Heart left ventricle (tissue), 16 donors: Measurements from ENCODE around the gene RABEP1. TPM values are rescaled to one million over a fixed set of nuclear protein-coding genes. Genes with fewer than 3 reads are reported as not detected.

Source experiments
- ATAC-seq, 4 donors: fragments of 200-7000 bp; cut with Tn5 transposase; one replicate each; pipeline ENCODE4 v1.9.1; 2020 to 2022; ENCODE audit warnings: moderate library complexity in 4 of 4, mild to moderate bottlenecking in 3 of 4, moderate number of reproducible peaks in 1 of 4
- DNase-seq, 5 donors: peaks; one replicate each; pipeline ENCODE4 v3.0.0-alpha.2; 2020
- H3K27ac ChIP-seq, 12 donors: fragments of 200-600 bp; sonication (generic) in 4 of 12; one replicate each; pipeline versions ENCODE4 v1.5.0 to v1.8.0; 2016 to 2022; ENCODE audit warnings: mild to moderate bottlenecking in 2 of 12
- H3K27me3 ChIP-seq, 9 donors: fragments of 200-600 bp; sonication (generic) in 2 of 9; one replicate each; pipeline versions ENCODE4 v1.5.1 to v1.8.0; 2016 to 2022; ENCODE audit warnings: mild to moderate bottlenecking in 3 of 9
- H3K36me3 ChIP-seq, 9 donors: fragments of 200-600 bp; sonication (generic) in 2 of 9; one replicate each; pipeline versions ENCODE4 v1.5.0 to v1.8.0; 2018 to 2022; ENCODE audit warnings: mild to moderate bottlenecking in 2 of 9
- H3K4me1 ChIP-seq, 12 donors: fragments of 200-600 bp; sonication (generic) in 4 of 12; one replicate each; pipeline versions ENCODE4 v1.5.0 to v1.8.0; 2016 to 2022; ENCODE audit warnings: mild to moderate bottlenecking in 3 of 12
- H3K4me3 ChIP-seq, 12 donors: fragments of 200-600 bp; sonication (generic) in 4 of 12; one replicate each; pipeline versions ENCODE4 v1.5.0 to v1.8.0; 2017 to 2022; ENCODE audit warnings: mild to moderate bottlenecking in 9 of 12, moderate library complexity in 4 of 12
- H3K9me3 ChIP-seq, 12 donors: fragments of 200-600 bp; sonication (generic) in 4 of 12; one replicate each; pipeline versions ENCODE4 v1.5.0 to v1.8.0; 2016 to 2022; ENCODE audit warnings: mild to moderate bottlenecking in 1 of 12
- CTCF ChIP-seq, 12 donors: fragments of 200-600 bp; sonication (generic) in 4 of 12; IDR thresholded peaks; one replicate each; pipeline versions ENCODE4 v1.5.0 to v1.8.0; 2018 to 2022; ENCODE audit warnings: antibody characterized with exemption in 12 of 12, mild to moderate bottlenecking in 5 of 12
- POLR2A ChIP-seq, 2 donors: fragments of 450-650 bp; IDR thresholded peaks; one replicate each; pipeline ENCODE4 v1.6.1; 2017; ENCODE audit warnings: antibody characterized with exemption in 2 of 2, mild to moderate bottlenecking in 2 of 2, moderate library complexity in 2 of 2
- WGBS, 4 donors: extraction: QIAGEN DNeasy Blood & Tissue Kit in 2 of 4; methylation state at CpG; one replicate each; pipeline versions ENCODE4 v1.1.5 to v1.1.7; 2013 to 2018; 5-methylcytosine and 5-hydroxymethylcytosine counted together
- intact Hi-C, 10 donors: fragments of 100-400 bp; cut with DNase I; formaldehyde crosslinking; loops; one replicate each; pipeline versions ENCODE4 v1.11.1 to v1.14.2; 2022
- polyA plus RNA-seq, 2 donors: library from polyadenylated mRNA; stranded (reverse); fragments of 200-250 nt; gene quantifications; one replicate each; pipeline ENCODE4 v1.2.3, GENCODE V29; 2013
- total RNA-seq, 9 donors: library from RNA; depleted of rRNA in 2 of 9; stranded (reverse); fragments of >200 nt in 2 of 9; fragmentation: NEBNext Ultra II Directional in 3 of 9; extraction: Animal tissue kit (Norgen Biotek cat#: 25700) in 3 of 9; gene quantifications; one replicate each; pipeline versions ENCODE4 v1.1.0 to v1.2.4, GENCODE V29; 2016 to 2023
- donor health status: ischemic (EF 13 %, LVEDD 7.1; RV severe dilation, severe dysfunction).
- donor health status: healthy with polysubstance abuse.
- donor health status: DM: no; HTN: yes; CAD: no.
- donor health status: DM: no; HTN: no; CAD: no.
- donor health status: ischemic (EF 25% LVEDD 6.9; RV normal size, moderate dysfunction).
- donor health status: ischemic (EF 25% LVEDD 5.7; RV mildly dilated, moderate dysfunction).
- donor health status: healthy.
- donor health status: DM: yes; HTN: yes; CAD: no.
- donor health status: ischemic (EF 35%, LVEDD 5.7; RV mildly dilated, moderate dysfunction).
- donor health status: nonischemic (EF 11% LVEDD 7.7; RV severe dilation, severe dysfunction).
- donor health status: DM: yes; HTN: yes; CAD: no.
- donor health status: PGD.
- donor health status: ischemic (EF 29% LVEDD 5.4; RV normal size, mild dysfunction).
- donor health status: nonischemic (EF 23%, LVEDD 6.1; RV moderate dilation, normal function).

RABEP1 gene
- total and polyA plus RNA-seq, 11 donors, result 23.5 to 70.4 (median 52.0) TPM

GRCh38 chr17:5241861-5242671 is 40.0 kb upstream of the RABEP1 start:
- no peaks in the 10 kb centered on the region for H3K9me3 ChIP-seq
- H3K4me3 ChIP-seq, result no peak overlapping the region
- H3K4me1 ChIP-seq, result peaks cover 0 to 19% (median 8%) of the 10 kb centered on the region in 12 donors
- DNase-seq, result peak in 3 of 5 donors; percentile 5 to 40 (median 35)
- intact Hi-C loops, result no loop called here
- no peak for TF ChIP-seq CTCF (IDR thresholded peaks at IDR 0.05)
- no peak for TF ChIP-seq POLR2A (IDR thresholded peaks at IDR 0.05)
- peak; percentile 28 to 81 (median 73) for ATAC-seq
- H3K36me3 ChIP-seq, result no peaks in the 10 kb centered on the region
- H3K27me3 ChIP-seq, result no peaks in the 10 kb centered on the region
- WGBS, 4 donors, result 48 to 52% (median 50%) methylated on average over 10 of the region's 10 CpGs
- H3K27ac ChIP-seq, result peak overlapping the region in 6 of 12 donors; percentile 5 to 62 (median 36)

- Histone ChIP-seq H3K27ac (no peak overlapping the region), H3K27me3 (no peaks in the 10 kb centered on the region), H3K4me1 (peaks cover 0 to 10% (median 3%) of the 10 kb centered on the region in 12 donors), H3K4me3 (no peak overlapping the region), H3K9me3 (no peaks in the 10 kb centered on the region), H3K36me3 (no peaks in the 10 kb centered on the region)
- intact Hi-C loops, result no loop called here
- 90 to 93% (median 91%) methylated on average over 8 of the region's 8 CpGs for WGBS, 4 donors
- no peak for TF ChIP-seq POLR2A (IDR thresholded peaks at IDR 0.05)
- TF ChIP-seq CTCF (IDR thresholded peaks at IDR 0.05), result no peak
- DNase-seq (no peak), ATAC-seq (no peak)
These were observed 34.5 kb upstream of the RABEP1 start for GRCh38 chr17:5247621-5248020.

- 64 to 73% (median 66%) methylated on average over 17 to 22 of the region's 22 CpGs for WGBS, 4 donors
- intact Hi-C loops, result loop anchor here in 2 of 10 donors (1.0 kb wide), 1 partner anchor 190 kb away; the partner anchor contains the start of gene C1QBP (in 2 of the 2)
- ATAC-seq (no peak), DNase-seq (no peak)
- Histone ChIP-seq H3K4me1 (no peaks in the 10 kb centered on the region), H3K9me3 (no peaks in the 10 kb centered on the region), H3K27ac (no peak overlapping the region), H3K4me3 (no peak overlapping the region), H3K27me3 (no peaks in the 10 kb centered on the region), H3K36me3 (no peaks in the 10 kb centered on the region)
- TF ChIP-seq CTCF (IDR thresholded peaks at IDR 0.05) (no peak), POLR2A (IDR thresholded peaks at IDR 0.05) (no peak)
These were observed 33.1 kb upstream of the RABEP1 start for GRCh38 chr17:5248821-5249479.

- intact Hi-C loops, result loop anchor here in 5 of 10 donors (1.0 to 10.0 kb wide), 3 partner anchors 190 to 1185 kb away; partner anchors contain the start of genes C1QBP (in 2 of the 5) and AIPL1 (in 1 of the 5)
- no peaks in the 10 kb centered on the region for H3K36me3 ChIP-seq
- H3K4me1 ChIP-seq, result no peaks in the 10 kb centered on the region
- WGBS, 4 donors, result 0 to 1% (median 0%) methylated on average over 4 of the region's 4 CpGs
- H3K27me3 ChIP-seq, result no peaks in the 10 kb centered on the region
- H3K4me3 ChIP-seq, result no peak overlapping the region
- no peaks in the 10 kb centered on the region for H3K9me3 ChIP-seq
- TF ChIP-seq POLR2A (IDR thresholded peaks at IDR 0.05) (no peak), CTCF (IDR thresholded peaks at IDR 0.05) (peak; percentile 42 to 71 (median 53))
- no peak overlapping the region for H3K27ac ChIP-seq
- DNase-seq (peak in 4 of 5 donors; percentile 30 to 56 (median 42)), ATAC-seq (peak in 3 of 4 donors; percentile 58 to 75 (median 68))
These were observed 32.5 kb upstream of the RABEP1 start for GRCh38 chr17:5249615-5250014.
